Measurements from ENCODE around the gene SDR42E2.

DNA sequence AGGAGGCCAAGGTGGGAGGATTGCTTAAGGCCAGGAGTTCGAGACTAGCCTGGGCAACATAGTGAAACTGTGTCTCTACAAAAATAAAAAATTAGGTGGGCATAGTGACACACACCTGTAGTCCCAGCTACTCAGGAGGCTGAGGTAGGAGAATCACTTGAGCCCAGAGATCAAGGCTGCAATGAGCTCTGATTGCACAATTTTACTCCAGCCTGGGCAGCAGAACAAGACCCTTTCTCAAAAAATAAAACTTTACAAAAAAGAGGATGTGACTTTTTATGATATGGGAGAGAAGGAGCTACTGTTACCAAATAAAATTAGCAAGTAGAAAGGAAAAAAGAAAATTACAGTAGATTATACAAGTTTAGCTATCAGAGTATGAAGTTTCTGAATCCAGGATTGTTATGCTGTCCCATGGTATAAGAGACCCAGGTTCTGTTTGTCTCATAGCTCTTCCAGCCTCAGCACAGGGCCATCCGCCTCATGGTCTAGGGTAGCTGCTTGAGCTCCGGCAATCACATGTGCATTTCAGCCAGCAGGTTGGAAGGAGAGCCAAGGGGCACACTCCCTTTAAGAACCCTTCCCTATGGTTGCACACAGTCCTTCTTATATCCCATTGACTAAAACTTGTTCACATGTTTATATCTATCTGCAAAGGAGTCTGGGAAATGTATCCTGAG is 57.2 kb downstream of the SDR42E2 start:
- TF ChIP-seq, protein P1, sequence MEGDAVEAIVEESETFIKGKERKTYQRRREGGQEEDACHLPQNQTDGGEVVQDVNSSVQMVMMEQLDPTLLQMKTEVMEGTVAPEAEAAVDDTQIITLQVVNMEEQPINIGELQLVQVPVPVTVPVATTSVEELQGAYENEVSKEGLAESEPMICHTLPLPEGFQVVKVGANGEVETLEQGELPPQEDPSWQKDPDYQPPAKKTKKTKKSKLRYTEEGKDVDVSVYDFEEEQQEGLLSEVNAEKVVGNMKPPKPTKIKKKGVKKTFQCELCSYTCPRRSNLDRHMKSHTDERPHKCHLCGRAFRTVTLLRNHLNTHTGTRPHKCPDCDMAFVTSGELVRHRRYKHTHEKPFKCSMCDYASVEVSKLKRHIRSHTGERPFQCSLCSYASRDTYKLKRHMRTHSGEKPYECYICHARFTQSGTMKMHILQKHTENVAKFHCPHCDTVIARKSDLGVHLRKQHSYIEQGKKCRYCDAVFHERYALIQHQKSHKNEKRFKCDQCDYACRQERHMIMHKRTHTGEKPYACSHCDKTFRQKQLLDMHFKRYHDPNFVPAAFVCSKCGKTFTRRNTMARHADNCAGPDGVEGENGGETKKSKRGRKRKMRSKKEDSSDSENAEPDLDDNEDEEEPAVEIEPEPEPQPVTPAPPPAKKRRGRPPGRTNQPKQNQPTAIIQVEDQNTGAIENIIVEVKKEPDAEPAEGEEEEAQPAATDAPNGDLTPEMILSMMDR (IDR thresholded peaks at IDR 0.05; ENCODE audit: borderline replicate concordance, extremely low read depth, low read length, poor library complexity, severe bottlenecking) = no peak
- TF ChIP-seq EZH2 (IDR thresholded peaks at IDR 0.05; ENCODE audit: borderline replicate concordance, low read depth, low read length, severe bottlenecking) = no peak
